ENCODE results near the gene PRKCH. TPM values are rescaled to one million over a fixed set of nuclear protein-coding genes. Genes with fewer than 3 reads are reported as not detected.

Gene PRKCH
- total and polyA plus RNA-seq, 10 of the 15 experiments (the other 5 are each of a cell fraction or from before 2014, with no cell fraction given) = 10.7 to 140 (median 33.2) TPM

GRCh38 chr14:61438497-61438859 is 117.1 kb downstream of the PRKCH start (continued):
- no peak; the same call in 1 of the 2 replicates for TF ChIP-seq MLLT1 (IDR thresholded peaks at IDR 0.05)
- no peak for TF ChIP-seq FOXM1 (IDR thresholded peaks at IDR 0.05; ENCODE audit: low read depth, low read length)
- TF ChIP-seq ZBTB33 (IDR thresholded peaks at IDR 0.05) = no peak
- TF ChIP-seq JUND (IDR thresholded peaks at IDR 0.05; ENCODE audit: low read depth, low read length) = no peak
- no peak for TF ChIP-seq YY1 (IDR thresholded peaks at IDR 0.05; ENCODE audit: low read depth, low read length)
- no peak for TF ChIP-seq ZNF24 (IDR thresholded peaks at IDR 0.05)
- TF ChIP-seq, protein P1, sequence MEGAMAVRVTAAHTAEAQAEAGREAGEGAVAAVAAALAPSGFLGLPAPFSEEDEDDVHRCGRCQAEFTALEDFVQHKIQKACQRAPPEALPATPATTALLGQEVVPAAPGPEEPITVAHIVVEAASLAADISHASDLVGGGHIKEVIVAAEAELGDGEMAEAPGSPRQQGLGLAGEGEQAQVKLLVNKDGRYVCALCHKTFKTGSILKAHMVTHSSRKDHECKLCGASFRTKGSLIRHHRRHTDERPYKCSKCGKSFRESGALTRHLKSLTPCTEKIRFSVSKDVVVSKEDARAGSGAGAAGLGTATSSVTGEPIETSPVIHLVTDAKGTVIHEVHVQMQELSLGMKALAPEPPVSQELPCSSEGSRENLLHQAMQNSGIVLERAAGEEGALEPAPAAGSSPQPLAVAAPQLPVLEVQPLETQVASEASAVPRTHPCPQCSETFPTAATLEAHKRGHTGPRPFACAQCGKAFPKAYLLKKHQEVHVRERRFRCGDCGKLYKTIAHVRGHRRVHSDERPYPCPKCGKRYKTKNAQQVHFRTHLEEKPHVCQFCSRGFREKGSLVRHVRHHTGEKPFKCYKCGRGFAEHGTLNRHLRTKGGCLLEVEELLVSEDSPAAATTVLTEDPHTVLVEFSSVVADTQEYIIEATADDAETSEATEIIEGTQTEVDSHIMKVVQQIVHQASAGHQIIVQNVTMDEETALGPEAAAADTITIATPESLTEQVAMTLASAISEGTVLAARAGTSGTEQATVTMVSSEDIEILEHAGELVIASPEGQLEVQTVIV (IDR thresholded peaks at IDR 0.05; ENCODE audit: borderline replicate concordance, partially characterized antibody) = no peak
- no peak for TF ChIP-seq LARP7 (IDR thresholded peaks at IDR 0.05)
- TF ChIP-seq NFYA (IDR thresholded peaks at IDR 0.05; ENCODE audit: borderline replicate concordance, low read depth, low read length) = no peak
- peak; percentile 39 for TF ChIP-seq USF1 (IDR thresholded peaks at IDR 0.05; ENCODE audit: borderline replicate concordance, extremely low read length, insufficient read depth, low read depth, low read length)
- TF ChIP-seq, protein P2, sequence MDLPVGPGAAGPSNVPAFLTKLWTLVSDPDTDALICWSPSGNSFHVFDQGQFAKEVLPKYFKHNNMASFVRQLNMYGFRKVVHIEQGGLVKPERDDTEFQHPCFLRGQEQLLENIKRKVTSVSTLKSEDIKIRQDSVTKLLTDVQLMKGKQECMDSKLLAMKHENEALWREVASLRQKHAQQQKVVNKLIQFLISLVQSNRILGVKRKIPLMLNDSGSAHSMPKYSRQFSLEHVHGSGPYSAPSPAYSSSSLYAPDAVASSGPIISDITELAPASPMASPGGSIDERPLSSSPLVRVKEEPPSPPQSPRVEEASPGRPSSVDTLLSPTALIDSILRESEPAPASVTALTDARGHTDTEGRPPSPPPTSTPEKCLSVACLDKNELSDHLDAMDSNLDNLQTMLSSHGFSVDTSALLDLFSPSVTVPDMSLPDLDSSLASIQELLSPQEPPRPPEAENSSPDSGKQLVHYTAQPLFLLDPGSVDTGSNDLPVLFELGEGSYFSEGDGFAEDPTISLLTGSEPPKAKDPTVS (IDR thresholded peaks at IDR 0.05; ENCODE audit: low read depth, low read length) = no peak
- TF ChIP-seq, protein P3, sequence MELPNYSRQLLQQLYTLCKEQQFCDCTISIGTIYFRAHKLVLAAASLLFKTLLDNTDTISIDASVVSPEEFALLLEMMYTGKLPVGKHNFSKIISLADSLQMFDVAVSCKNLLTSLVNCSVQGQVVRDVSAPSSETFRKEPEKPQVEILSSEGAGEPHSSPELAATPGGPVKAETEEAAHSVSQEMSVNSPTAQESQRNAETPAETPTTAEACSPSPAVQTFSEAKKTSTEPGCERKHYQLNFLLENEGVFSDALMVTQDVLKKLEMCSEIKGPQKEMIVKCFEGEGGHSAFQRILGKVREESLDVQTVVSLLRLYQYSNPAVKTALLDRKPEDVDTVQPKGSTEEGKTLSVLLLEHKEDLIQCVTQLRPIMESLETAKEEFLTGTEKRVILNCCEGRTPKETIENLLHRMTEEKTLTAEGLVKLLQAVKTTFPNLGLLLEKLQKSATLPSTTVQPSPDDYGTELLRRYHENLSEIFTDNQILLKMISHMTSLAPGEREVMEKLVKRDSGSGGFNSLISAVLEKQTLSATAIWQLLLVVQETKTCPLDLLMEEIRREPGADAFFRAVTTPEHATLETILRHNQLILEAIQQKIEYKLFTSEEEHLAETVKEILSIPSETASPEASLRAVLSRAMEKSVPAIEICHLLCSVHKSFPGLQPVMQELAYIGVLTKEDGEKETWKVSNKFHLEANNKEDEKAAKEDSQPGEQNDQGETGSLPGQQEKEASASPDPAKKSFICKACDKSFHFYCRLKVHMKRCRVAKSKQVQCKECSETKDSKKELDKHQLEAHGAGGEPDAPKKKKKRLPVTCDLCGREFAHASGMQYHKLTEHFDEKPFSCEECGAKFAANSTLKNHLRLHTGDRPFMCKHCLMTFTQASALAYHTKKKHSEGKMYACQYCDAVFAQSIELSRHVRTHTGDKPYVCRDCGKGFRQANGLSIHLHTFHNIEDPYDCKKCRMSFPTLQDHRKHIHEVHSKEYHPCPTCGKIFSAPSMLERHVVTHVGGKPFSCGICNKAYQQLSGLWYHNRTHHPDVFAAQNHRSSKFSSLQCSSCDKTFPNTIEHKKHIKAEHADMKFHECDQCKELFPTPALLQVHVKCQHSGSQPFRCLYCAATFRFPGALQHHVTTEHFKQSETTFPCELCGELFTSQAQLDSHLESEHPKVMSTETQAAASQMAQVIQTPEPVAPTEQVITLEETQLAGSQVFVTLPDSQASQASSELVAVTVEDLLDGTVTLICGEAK (IDR thresholded peaks at IDR 0.05; ENCODE audit: borderline replicate concordance) = no peak
- TF ChIP-seq EZH2 (IDR thresholded peaks at IDR 0.05; ENCODE audit: borderline replicate concordance, control insufficient read depth, low read depth, low read length) = no peak
- no peak for TF ChIP-seq ZNF207 (IDR thresholded peaks at IDR 0.05; ENCODE audit: borderline replicate concordance)
- no peak for TF ChIP-seq SP1 (IDR thresholded peaks at IDR 0.05; ENCODE audit: low read depth, low read length)
- TF ChIP-seq NRF1 (conservative IDR thresholded peaks at IDR 0.05; ENCODE audit: low read depth, low read length) = no peak
- TF ChIP-seq IKZF2 (IDR thresholded peaks at IDR 0.05) = no peak
- TF ChIP-seq ZSCAN29 (IDR thresholded peaks at IDR 0.05) = no peak

All from GM12878 (cell line).